HG03520 (cell line): Measurements from ENCODE around the gene ADAD1.

Experiments used
- ATAC-seq: cut with Tn5 transposase; IDR thresholded peaks from one replicate; pipeline ENCODE4 v1.9.1; 2021; ENCODE audit warnings: mild to moderate bottlenecking, moderate library complexity; ENCODE audit not compliant: unreplicated experiment

The ADAD1 gene

DNA sequence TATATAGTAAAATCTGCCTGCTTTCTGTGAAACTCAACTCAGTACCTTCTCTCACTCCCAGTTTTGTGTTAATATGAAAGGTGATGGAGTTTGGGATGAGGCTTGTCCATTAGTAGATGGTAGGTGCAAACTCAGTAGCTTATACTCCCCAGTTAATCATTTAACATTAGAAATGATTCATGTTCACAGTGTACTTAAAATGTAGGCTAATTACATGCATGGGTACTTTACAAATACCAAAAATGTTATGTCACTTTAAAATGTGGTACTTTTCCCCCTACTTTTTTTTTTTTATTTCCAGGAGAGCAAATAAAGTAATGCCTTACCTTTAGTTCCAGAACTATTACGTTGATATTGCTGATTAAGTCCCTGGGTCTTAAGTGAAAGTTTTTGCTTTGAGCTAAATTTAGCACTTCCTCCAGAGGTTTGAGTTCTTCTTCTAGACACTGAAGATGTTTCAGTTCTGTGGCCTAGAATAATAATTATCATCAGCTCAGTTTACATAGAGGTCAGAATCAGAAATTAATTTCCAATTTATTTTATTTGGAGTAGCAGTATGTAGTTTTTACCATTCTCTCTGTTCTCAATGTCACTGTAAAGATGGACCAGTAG, 74.7 kb downstream of the ADAD1 start:
- no peak for ATAC-seq

DNA sequence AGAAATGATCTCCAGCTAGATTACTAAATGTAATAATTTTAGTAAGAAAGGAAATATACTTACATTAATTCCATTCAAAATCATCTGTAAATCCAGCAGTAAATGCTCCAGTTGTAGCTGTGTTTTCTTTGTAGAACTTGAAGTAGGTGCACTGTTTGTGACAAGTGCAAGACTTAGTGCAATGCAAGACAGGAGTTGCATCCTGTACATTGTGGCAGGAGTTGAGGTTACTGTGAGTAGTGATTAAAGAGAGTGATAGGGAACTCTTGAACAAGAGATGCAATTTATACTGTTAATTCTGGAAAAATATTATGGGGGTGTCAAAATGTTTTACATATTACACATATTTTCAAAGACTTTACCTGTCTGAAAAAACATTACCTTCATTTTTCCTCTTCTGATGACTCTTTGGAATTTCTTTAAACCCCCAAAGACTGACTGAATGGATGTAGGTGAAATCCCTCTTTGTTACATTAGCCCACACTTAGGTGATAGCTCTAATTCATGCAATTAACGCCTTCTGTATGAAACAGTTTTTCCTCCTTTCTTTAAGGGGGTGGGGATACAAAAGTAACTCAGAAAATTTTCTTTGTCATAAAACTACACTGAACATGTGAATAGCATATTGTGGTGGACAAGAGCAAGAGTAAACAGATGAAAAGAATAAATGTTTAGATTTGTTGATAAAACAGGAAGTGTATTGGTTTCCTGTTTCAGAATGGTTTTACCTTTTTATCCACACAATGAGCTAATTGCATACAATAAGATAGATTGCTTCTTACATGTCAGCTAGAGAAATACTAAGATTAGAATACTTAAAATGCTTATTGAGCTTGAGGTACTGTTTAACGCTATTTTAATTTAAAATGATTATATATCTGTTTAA, 77.7 kb downstream of the ADAD1 start, which contains the start of gene IL2:
TSS of gene IL2 (minus strand) at position 495 of the 886 bp plus-strand sequence. CDS start at position 210, 285 bp downstream.
- ATAC-seq = no peak

DNA sequence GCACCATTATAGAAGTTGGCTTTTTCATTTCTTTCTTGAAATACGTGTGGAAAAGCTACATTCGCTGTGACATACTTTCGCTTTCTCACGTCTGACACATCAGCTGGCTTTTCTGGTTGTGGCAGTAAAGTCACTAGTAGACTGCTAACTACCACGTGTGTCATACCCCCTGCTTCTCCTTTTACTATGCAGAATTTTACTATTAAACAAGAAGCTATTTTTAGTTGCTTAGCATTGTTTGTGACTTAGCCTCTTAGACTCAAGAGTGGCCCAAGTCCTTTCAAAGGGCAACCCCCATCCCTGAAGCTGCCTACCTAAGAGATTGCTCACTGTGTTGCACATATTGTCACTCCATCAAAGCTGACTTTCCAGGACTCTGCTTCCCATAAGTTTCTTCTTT, 79.8 kb downstream of the ADAD1 start:
- peak; percentile 77 for ATAC-seq

DNA sequence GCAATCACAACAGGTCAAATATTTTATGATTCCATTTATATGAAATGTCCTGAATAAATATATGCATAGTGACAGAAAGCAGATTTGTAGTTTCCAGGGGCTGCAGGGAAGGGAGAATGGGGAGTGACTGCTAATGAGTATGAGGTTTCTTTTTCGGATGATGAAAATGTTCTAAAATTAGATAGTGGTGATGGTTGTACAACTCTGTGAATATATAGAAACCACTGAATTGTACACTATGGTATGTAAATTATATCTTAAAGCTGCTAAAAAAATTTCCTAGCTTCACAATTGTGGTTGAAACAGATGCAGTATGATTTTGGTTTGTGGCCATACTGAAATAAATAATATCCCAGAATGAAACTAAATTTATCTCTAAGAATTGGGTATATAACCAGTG, 90.6 kb downstream of the ADAD1 start:
- ATAC-seq = no peak

DNA sequence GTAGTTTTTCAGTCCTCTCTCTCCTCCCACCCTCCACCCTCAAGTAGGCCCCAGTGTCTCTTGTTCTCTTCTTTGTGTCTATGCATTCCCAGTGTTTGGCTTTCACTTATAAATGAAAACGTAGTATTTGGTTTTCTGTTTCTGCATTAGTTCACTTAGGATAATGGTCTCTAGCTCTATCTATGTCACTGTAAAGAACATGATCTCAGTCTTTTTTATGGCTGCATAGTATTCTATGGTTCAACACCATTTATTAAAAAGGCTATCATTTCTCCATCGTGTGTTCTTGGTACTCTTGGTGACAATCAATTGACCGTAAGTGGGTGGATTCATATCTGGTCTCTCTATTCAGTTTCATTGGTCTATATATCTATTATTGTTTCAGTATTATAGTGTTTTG, 96.4 kb downstream of the ADAD1 start:
- no peak for ATAC-seq

DNA sequence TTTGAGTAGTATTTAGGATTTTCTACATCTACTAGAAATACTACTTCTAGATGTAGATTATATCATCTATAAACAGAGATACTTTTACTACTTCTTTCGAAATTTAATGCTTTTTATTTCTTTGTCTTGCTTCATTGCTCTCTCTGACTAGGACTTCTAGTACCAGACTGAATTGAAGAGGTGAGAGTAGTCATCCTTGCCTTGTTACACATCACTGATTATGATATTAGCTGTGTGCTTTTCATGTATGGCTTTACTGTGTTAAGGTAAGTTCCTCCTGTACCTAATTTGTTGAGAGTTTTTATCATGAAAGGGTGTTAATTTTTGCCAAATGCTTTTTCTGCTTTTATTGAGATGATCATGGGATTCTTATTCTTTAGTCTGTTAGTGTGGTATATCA, 97.3 kb downstream of the ADAD1 start:
- no peak for ATAC-seq

DNA sequence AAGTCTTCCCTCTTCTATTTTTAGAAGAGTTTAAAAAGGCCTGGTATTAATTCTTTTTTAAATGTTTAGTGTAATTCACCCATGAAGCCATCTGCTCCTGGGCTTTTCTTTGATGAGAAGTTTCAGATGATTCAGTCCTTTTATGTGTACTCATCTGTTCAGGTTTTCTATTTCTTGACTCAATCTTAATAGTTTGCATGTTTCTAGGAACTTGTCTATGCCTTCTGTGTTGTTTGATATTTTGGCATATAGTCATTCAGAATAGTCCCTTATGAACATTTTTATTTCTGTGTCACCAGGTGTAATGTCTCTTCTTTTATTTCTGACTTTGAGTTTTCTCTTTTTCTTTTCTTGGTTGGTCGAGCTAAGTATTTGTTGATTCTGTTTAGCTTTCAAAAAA, 97.9 kb downstream of the ADAD1 start:
- ATAC-seq = no peak
